Smooth muscle cell of the brain vasculature (primary cell): Measurements from ENCODE around the gene FAM227B.
"Not testable (repeated sequence)": the region's sequence is repeated elsewhere in the genome, so short reads cannot be mapped to it uniquely, and the experiment has no call there.

Experiments
- DNase-seq: peaks from one replicate; pipeline ENCODE4 v3.0.0-alpha.2; 2012; ENCODE audit warnings: low read depth, low spot score

Gene FAM227B

GRCh38 chr15:49495993-49496753 is 124.4 kb downstream of the FAM227B start:
- no peak for DNase-seq

- no peak for DNase-seq
Observed at GRCh38 chr15:49494842-49495241, 125.8 kb downstream of the FAM227B start.

GRCh38 chr15:49492830-49493229 is 127.8 kb downstream of the FAM227B start:
- no peak for DNase-seq

GRCh38 chr15:49492151-49492550 is 128.5 kb downstream of the FAM227B start:
- no peak for DNase-seq

- no peak for DNase-seq
Observed at GRCh38 chr15:49490966-49491365, 129.7 kb downstream of the FAM227B start.

GRCh38 chr15:49485401-49485800 is 135.2 kb downstream of the FAM227B start:
- DNase-seq: not testable (repeated sequence)

- not testable (repeated sequence) for DNase-seq
Observed at GRCh38 chr15:49478982-49479381, 141.6 kb downstream of the FAM227B start.

- DNase-seq: not testable (repeated sequence)
Observed at GRCh38 chr15:49478021-49478420, 142.6 kb downstream of the FAM227B start.

GRCh38 chr15:49473031-49473430 is 147.6 kb downstream of the FAM227B start:
- no peak for DNase-seq

- DNase-seq: no peak
Observed at GRCh38 chr15:49472338-49472737, 148.3 kb downstream of the FAM227B start.

- no peak for DNase-seq
Observed at GRCh38 chr15:49471733-49472132, 148.9 kb downstream of the FAM227B start.

- not testable (repeated sequence) for DNase-seq
Observed at GRCh38 chr15:49471248-49471647, 149.4 kb downstream of the FAM227B start.

GRCh38 chr15:49468481-49468839 is 152.2 kb downstream of the FAM227B start:
- no peak for DNase-seq

- DNase-seq: no peak
Observed at GRCh38 chr15:49467746-49468480, 152.7 kb downstream of the FAM227B start.

GRCh38 chr15:49466119-49466518 is 154.5 kb downstream of the FAM227B start:
- DNase-seq: no peak

- DNase-seq: no peak
Observed at GRCh38 chr15:49464522-49464921, 156.1 kb downstream of the FAM227B start.

- DNase-seq: no peak
Observed at GRCh38 chr15:49462232-49462844, 158.3 kb downstream of the FAM227B start.

GRCh38 chr15:49460411-49460941 is 160.1 kb downstream of the FAM227B start:
- no peak for DNase-seq

- DNase-seq: no peak
Observed at GRCh38 chr15:49458145-49458544, 162.5 kb downstream of the FAM227B start.

- no peak for DNase-seq
Observed at GRCh38 chr15:49456166-49456565, 164.5 kb downstream of the FAM227B start.

GRCh38 chr15:49452595-49452994 is 168.0 kb downstream of the FAM227B start:
- no peak for DNase-seq

GRCh38 chr15:49441816-49442215 is 178.8 kb downstream of the FAM227B start:
- no peak for DNase-seq
